ENCODE results near the gene HDAC4.

Gene HDAC4

DNA sequence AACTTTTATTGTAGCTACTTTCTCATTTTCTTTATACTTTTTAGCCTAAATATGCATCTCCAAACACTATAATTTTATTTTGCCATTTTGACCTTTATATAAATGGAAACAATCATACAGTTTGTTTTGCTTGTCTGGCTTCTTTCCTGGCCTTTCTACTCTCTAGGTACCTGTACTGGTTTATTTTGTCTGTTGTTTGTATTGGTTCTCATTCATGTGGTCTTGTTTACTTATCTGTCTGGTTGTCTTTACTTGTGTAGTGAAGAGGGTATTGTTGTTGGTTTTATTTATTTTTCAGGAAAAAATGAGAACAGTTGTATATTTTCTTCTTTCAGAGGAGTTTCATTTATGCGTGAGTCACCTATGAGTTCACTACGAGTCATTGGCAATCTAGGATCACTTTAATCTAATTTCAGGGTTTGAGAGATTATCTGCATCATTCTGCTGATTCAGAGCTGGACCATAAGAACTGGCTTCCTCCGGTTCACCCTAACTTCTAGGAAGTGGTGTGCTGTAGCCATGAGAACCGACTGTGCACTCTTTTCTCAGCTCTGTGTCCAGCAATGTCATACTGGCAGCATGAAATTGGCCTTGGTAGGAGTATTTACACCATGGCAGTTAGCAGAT is 33.1 kb upstream of the HDAC4 start:
- DNase-seq (ENCODE audit: low read depth in 1 of 2, low spot score in 1 of 2): no peak
- Histone ChIP-seq H3K27me3 (ENCODE audit: insufficient read depth, poor library complexity, severe bottlenecking) (no peaks in the 10 kb centered on the region), H3K4me3 (replicated peaks; ENCODE audit: insufficient read depth, low read length) (no peak overlapping the region), H3K27ac (replicated peaks) (no peak overlapping the region)
- TF ChIP-seq POLR2AphosphoS5 (IDR thresholded peaks at IDR 0.05; ENCODE audit: low read depth): no peak
- TF ChIP-seq CTCF (IDR thresholded peaks at IDR 0.05; ENCODE audit: insufficient read depth, low read length): no peak
- TF ChIP-seq GABPA (IDR thresholded peaks at IDR 0.05; ENCODE audit: low read depth): no peak
- TF ChIP-seq, protein P1, sequence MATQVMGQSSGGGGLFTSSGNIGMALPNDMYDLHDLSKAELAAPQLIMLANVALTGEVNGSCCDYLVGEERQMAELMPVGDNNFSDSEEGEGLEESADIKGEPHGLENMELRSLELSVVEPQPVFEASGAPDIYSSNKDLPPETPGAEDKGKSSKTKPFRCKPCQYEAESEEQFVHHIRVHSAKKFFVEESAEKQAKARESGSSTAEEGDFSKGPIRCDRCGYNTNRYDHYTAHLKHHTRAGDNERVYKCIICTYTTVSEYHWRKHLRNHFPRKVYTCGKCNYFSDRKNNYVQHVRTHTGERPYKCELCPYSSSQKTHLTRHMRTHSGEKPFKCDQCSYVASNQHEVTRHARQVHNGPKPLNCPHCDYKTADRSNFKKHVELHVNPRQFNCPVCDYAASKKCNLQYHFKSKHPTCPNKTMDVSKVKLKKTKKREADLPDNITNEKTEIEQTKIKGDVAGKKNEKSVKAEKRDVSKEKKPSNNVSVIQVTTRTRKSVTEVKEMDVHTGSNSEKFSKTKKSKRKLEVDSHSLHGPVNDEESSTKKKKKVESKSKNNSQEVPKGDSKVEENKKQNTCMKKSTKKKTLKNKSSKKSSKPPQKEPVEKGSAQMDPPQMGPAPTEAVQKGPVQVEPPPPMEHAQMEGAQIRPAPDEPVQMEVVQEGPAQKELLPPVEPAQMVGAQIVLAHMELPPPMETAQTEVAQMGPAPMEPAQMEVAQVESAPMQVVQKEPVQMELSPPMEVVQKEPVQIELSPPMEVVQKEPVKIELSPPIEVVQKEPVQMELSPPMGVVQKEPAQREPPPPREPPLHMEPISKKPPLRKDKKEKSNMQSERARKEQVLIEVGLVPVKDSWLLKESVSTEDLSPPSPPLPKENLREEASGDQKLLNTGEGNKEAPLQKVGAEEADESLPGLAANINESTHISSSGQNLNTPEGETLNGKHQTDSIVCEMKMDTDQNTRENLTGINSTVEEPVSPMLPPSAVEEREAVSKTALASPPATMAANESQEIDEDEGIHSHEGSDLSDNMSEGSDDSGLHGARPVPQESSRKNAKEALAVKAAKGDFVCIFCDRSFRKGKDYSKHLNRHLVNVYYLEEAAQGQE (IDR thresholded peaks at IDR 0.05; ENCODE audit: insufficient replicate concordance, low read depth): no peak

GRCh38 chr2:239432174-239432573 is 31.4 kb upstream of the HDAC4 start:
- TF ChIP-seq GABPA (IDR thresholded peaks at IDR 0.05; ENCODE audit: low read depth): no peak
- no peak for TF ChIP-seq CTCF (IDR thresholded peaks at IDR 0.05; ENCODE audit: insufficient read depth, low read length)
- no peak for TF ChIP-seq POLR2AphosphoS5 (IDR thresholded peaks at IDR 0.05; ENCODE audit: low read depth)
- TF ChIP-seq, protein P1 (IDR thresholded peaks at IDR 0.05; ENCODE audit: insufficient replicate concordance, low read depth): no peak
- TF ChIP-seq SPI1 (IDR thresholded peaks at IDR 0.05; ENCODE audit: borderline replicate concordance, low read depth): no peak
- Histone ChIP-seq H3K27me3 (ENCODE audit: insufficient read depth, poor library complexity, severe bottlenecking) (no peaks in the 10 kb centered on the region), H3K4me3 (replicated peaks; ENCODE audit: insufficient read depth, low read length) (no peak overlapping the region), H3K27ac (replicated peaks) (no peak overlapping the region)
- no peak for DNase-seq (ENCODE audit: low read depth in 1 of 2, low spot score in 1 of 2)

DNA sequence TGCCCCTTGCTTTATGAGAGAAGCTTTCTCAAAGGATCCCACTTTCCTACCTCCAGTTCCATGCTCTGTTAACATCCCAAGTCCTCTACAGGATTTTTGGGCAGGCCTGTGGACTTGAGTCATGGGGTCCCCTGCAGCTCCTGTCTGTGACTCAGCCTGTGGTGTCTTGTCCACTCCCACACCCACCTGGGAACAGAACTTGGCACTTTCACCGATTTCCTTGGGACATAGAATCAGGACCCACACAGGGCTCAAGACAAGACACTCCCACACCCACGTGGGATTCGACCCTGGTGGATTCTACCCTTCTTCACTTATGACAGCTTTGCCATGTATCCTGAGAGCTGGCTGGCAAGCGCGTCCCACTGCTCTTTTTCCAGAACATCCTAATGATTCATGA is 30.7 kb upstream of the HDAC4 start:
- H3K27ac ChIP-seq (replicated peaks): no peak overlapping the region
- H3K4me3 ChIP-seq (replicated peaks; ENCODE audit: insufficient read depth, low read length): no peak overlapping the region
- H3K27me3 ChIP-seq (ENCODE audit: insufficient read depth, poor library complexity, severe bottlenecking): no peaks in the 10 kb centered on the region
- no peak for DNase-seq (ENCODE audit: low read depth in 1 of 2, low spot score in 1 of 2)
- no peak for TF ChIP-seq POLR2AphosphoS5 (IDR thresholded peaks at IDR 0.05; ENCODE audit: low read depth)
- TF ChIP-seq CTCF (IDR thresholded peaks at IDR 0.05; ENCODE audit: insufficient read depth, low read length): no peak
- TF ChIP-seq SPI1 (IDR thresholded peaks at IDR 0.05; ENCODE audit: borderline replicate concordance, low read depth): no peak
- TF ChIP-seq GABPA (IDR thresholded peaks at IDR 0.05; ENCODE audit: low read depth): no peak
- TF ChIP-seq, protein P1 (IDR thresholded peaks at IDR 0.05; ENCODE audit: insufficient replicate concordance, low read depth): no peak

All from HL-60 (cell line).